SK-N-SH treated with all-trans-retinoic acid at 6 μM for 48 hours (cell line): ENCODE results near the gene BNIP2.

Source experiments
- BACH2 ChIP-seq: fragments of 250-450 bp; sonication (Bioruptor Pico); IDR thresholded peaks from 2 replicates; pipeline ENCODE4 v1.9.0; 2021; ENCODE audit warnings: mild to moderate bottlenecking, borderline replicate concordance
- ISL1 ChIP-seq: fragments of 250-450 bp; sonication (Bioruptor Pico); IDR thresholded peaks from 2 replicates; pipeline ENCODE4 v2.1.2; 2022; ENCODE audit warnings: mild to moderate bottlenecking, moderate library complexity
- PATZ1 ChIP-seq: fragments of 250-450 bp; sonication (Bioruptor Pico); IDR thresholded peaks from 2 replicates; pipeline ENCODE4 v1.8.0; 2020; ENCODE audit warnings: mild to moderate bottlenecking, moderate library complexity, borderline replicate concordance
- POU6F1 ChIP-seq: fragments of 250-450 bp; sonication (Bioruptor Pico); IDR thresholded peaks from 2 replicates; pipeline ENCODE4 v1.8.0; 2021; ENCODE audit warnings: low read depth, mild to moderate bottlenecking, moderate library complexity, borderline replicate concordance
- RARB ChIP-seq: fragments of 250-450 bp; sonication (Bioruptor Pico); IDR thresholded peaks from 2 replicates; pipeline ENCODE4 v1.8.0; 2021; ENCODE audit warnings: mild to moderate bottlenecking, moderate library complexity
- SNAI2 ChIP-seq: fragments of 250-450 bp; sonication (Bioruptor Pico); IDR thresholded peaks from 2 replicates; pipeline ENCODE4 v1.5.0; 2020; ENCODE audit warnings: mild to moderate bottlenecking, moderate library complexity
- ZC3H10 ChIP-seq: fragments of 250-450 bp; sonication (Bioruptor Pico); IDR thresholded peaks from 2 replicates; pipeline ENCODE4 v1.5.1; 2021; ENCODE audit warnings: mild to moderate bottlenecking, moderate library complexity
- ZNF565 ChIP-seq: fragments of 450-650 bp; formaldehyde crosslinking; conservative IDR thresholded peaks from 2 replicates; pipeline ENCODE4 v1.5.0; 2020; ENCODE audit warnings: low read depth, mild to moderate bottlenecking, moderate library complexity

- TF ChIP-seq RARB (CRISPR knock-in tag) (no peak), ISL1 (no peak), SNAI2 (CRISPR knock-in tag) (no peak), BACH2 (CRISPR knock-in tag) (no peak), ZNF565 (CRISPR knock-in tag) (no peak), ZC3H10 (CRISPR knock-in tag) (no peak), POU6F1 (CRISPR knock-in tag) (no peak), PATZ1 (CRISPR knock-in tag) (no peak)
Measured at GRCh38 chr15:59713177-59713576, 24.1 kb upstream of the BNIP2 start.
